BE2C (cell line): ENCODE measurements around the gene CSRNP2.

Source experiments
- DNase-seq: peaks from one replicate; pipeline ENCODE4 v3.0.0-alpha.2; 2020
- H3K27me3 ChIP-seq: fragments of 250-450 bp; sonication (Bioruptor Pico); 2 replicates; pipeline ENCODE4 v1.5.1; 2020; ENCODE audit warnings: mild to moderate bottlenecking
- H3K36me3 ChIP-seq: fragments of 250-450 bp; sonication (Bioruptor Pico); 2 replicates; pipeline ENCODE4 v1.5.1; 2020; ENCODE audit warnings: mild to moderate bottlenecking
- H3K4me1 ChIP-seq: fragments of 250-450 bp; sonication (Bioruptor Pico); 2 replicates; pipeline ENCODE4 v1.5.1; 2020
- H3K4me3 ChIP-seq: 2 replicates; pipeline ENCODE4 v1.5.1; 2011; ENCODE audit warnings: low read depth, low read length
- H3K9me3 ChIP-seq: fragments of 250-450 bp; sonication (Bioruptor Pico); 2 replicates; pipeline ENCODE4 v1.5.1; 2020
- TF ChIP-seq, protein P1 (sequence below): IDR thresholded peaks from 2 replicates; pipeline ENCODE4 v1.5.1; 2012; ENCODE audit warnings: mild to moderate bottlenecking, low read depth, low read length

The CSRNP2 gene

DNA sequence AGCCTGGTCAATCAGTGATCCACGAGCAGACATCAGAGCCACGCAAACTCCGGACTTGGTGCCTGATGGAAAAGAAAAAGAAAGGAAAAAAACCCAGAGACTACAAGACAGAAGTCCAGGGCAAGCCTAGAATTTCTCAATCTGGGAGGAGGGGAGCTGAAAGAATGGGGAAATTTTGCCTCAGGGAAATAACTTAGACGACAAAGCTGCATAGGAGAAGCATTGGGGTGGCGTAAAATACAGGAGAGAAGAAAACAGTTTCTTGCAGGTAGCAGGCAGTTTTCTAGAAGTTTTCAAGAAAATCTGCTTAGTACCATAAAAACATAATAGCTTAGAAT lies 54.6 kb downstream of the CSRNP2 start:
- DNase-seq = no peak
- TF ChIP-seq, protein P1, sequence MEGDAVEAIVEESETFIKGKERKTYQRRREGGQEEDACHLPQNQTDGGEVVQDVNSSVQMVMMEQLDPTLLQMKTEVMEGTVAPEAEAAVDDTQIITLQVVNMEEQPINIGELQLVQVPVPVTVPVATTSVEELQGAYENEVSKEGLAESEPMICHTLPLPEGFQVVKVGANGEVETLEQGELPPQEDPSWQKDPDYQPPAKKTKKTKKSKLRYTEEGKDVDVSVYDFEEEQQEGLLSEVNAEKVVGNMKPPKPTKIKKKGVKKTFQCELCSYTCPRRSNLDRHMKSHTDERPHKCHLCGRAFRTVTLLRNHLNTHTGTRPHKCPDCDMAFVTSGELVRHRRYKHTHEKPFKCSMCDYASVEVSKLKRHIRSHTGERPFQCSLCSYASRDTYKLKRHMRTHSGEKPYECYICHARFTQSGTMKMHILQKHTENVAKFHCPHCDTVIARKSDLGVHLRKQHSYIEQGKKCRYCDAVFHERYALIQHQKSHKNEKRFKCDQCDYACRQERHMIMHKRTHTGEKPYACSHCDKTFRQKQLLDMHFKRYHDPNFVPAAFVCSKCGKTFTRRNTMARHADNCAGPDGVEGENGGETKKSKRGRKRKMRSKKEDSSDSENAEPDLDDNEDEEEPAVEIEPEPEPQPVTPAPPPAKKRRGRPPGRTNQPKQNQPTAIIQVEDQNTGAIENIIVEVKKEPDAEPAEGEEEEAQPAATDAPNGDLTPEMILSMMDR = no peak
- no peak overlapping the region for H3K4me3 ChIP-seq
- peaks cover 4% of the 10 kb centered on the region; the same call in 1 of the 2 replicates for H3K4me1 ChIP-seq
- no peaks in the 10 kb centered on the region for H3K9me3 ChIP-seq
- H3K27me3 ChIP-seq = no peaks in the 10 kb centered on the region
- no peaks in the 10 kb centered on the region for H3K36me3 ChIP-seq

DNA sequence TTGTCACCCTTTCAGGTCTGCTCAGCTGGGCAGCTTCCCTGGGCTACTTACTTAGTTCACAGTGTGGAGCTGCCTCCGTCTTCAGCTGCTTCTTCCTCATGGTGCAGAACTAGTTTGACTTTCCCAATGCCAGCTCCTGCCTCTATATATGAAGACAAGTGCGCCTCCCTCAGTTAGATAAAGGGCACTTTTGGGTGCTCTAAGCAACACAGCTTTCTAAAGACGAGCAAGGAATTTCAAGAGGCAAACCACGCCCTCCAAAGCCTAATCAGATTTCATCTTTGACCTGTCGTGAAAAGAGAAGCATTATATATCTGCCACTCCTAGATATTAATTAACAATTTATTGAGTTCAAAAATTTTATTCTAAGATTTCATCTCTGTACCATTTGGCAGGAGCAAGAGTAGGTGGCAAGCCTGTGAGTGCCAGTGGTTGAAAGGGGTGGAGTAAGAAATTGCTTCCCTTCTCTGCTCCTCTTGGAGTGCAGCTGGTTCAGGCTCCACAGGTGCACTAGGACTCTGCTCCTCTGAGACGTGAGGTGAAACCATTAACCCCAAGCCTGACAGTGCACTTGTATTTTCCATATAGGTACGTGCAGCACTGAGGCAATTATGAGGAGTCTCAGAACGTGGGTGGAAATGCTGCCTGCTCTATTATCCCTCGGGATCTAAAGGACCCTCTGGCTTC lies 55.1 kb downstream of the CSRNP2 start:
- Histone ChIP-seq H3K9me3 (no peaks in the 10 kb centered on the region), H3K27me3 (no peaks in the 10 kb centered on the region), H3K36me3 (no peaks in the 10 kb centered on the region), H3K4me1 (peaks cover 4% of the 10 kb centered on the region; the same call in 1 of the 2 replicates), H3K4me3 (no peak overlapping the region)
- TF ChIP-seq, protein P1 = peak; percentile 46
- peak; percentile 16 for DNase-seq

DNA sequence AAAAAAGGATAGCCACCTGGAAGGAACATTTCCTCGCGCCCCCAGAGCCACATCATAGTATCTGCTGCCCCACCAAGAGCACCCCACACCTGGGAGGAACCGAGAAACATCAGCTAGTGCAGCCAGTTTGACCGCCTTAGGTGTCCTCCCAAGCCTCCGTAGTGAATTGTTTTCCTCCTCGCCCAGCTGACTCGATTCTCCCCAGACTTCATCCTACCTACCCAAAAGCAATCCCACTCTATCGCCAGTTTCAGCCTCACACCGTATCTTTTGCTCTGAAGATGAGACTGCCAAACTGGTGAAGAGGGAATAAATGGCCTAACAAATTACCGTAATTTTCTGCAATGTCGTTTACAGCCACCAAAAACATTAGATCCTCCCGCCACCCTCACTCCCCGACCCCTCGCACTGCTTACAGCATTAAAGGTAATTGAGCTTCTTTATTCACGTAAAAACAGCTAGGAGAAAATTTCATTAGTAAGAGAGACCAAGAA lies 56.0 kb downstream of the CSRNP2 start:
- no peaks in the 10 kb centered on the region; the same call in 1 of the 2 replicates for H3K36me3 ChIP-seq
- TF ChIP-seq, protein P1 = no peak
- H3K4me1 ChIP-seq = peaks cover 4% of the 10 kb centered on the region; the same call in 1 of the 2 replicates
- H3K9me3 ChIP-seq = no peaks in the 10 kb centered on the region
- H3K4me3 ChIP-seq = no peak overlapping the region
- no peaks in the 10 kb centered on the region for H3K27me3 ChIP-seq
- no peak for DNase-seq

DNA sequence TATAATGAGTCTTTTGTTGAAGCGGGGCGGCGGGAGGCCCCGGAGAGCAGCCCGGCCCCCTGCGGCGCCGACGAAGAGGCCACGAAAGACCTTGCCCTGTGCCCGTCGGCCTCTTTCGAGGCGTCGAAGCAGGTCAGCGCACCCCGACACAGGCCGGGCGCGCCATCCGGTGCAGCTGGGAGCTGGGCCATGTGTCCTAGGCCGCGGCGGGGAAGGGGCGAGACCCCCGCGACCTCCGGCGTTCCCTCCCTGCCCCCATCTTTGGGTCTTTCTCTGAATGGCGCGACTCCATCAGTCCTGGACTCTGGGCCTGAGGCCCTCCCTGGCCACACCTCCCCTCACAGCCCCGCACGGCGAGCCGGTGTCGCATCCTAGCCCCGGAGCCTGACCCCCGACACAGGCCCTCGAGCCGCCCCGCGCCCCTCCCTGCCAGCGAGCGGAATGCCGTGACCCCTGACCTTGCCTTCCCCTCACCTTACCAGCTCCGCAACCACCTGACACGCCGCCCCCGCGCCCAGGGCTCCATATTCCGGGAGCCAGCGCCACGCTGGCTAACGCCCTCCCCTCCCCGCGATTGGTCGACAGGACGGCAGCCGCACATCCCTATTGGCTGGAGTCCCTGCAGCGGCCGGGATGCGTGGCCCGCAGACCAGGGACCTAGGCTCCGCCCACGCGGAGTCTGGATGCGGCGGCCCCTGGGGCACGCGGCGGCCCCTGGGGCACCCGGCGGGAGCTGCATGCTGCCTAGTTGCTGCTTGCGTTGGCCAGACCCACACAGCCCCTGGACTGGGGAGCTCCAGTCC lies 57.4 kb downstream of the CSRNP2 start, which contains the start of gene SLC11A2:
Gene SLC11A2, minus strand, starts transcription at position 549 of the 803 bp plus-strand sequence. CDS start 15,656 bp downstream, outside the sequence.
- peak within 1 kb of the TSS; percentile 79 for H3K4me3 ChIP-seq
- no peaks in the 10 kb centered on the region; the same call in none of the 2 replicates for H3K36me3 ChIP-seq
- no peaks in the 10 kb centered on the region for H3K9me3 ChIP-seq
- H3K4me1 ChIP-seq = peaks cover 6% of the 10 kb centered on the region; the same call in 1 of the 2 replicates
- no peaks in the 10 kb centered on the region for H3K27me3 ChIP-seq
- TF ChIP-seq, protein P1 = 0 out of 2 replicates have a peak, but pooled peaks have one; percentile 18
- peak; percentile 98 for DNase-seq

DNA sequence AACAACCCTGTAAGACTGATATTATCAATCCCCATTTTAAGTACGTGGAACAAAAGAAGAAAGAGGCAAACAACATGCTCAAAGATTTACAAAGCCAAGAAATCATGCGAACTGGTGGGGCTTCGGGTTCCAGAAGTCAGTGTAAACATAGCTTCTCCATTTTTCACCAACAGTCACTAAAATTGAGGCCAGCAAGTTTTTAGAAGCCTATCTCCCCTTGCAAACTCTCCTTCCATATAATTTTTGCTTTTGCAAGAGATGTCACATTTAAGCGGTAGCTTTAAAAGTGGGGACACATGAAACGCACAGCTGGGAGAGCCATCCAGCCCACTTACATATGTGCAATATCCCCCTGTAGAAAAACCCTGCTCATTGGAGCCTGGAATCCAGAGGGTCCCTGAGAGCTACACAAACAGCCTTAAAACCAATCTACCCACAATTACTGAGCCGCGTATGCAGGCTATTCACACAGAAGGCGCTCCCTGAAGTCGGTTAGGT lies 58.0 kb downstream of the CSRNP2 start:
- DNase-seq = no peak
- Histone ChIP-seq H3K27me3 (no peaks in the 10 kb centered on the region), H3K4me1 (peaks cover 7% of the 10 kb centered on the region; the same call in 1 of the 2 replicates), H3K36me3 (no peaks in the 10 kb centered on the region; the same call in none of the 2 replicates), H3K9me3 (no peaks in the 10 kb centered on the region), H3K4me3 (peak overlapping the region; percentile 79)
- TF ChIP-seq, protein P1 = no peak
